LoVo (cell line): Measurements from ENCODE around the gene PDE6C.
A peak's percentile ranks its signal among the peaks of the same experiment; 100 is the strongest.

Experiments used
- DNase-seq: peaks from one replicate; pipeline ENCODE4 v3.0.0-alpha.2; 2016; ENCODE audit warnings: low spot score

Gene PDE6C

GRCh38 chr10:93702210-93703001, 90.1 kb downstream of the PDE6C start, which contains the start of gene FRA10AC1:
FRA10AC1 (minus strand) TSS chr10:93702592; CDS start chr10:93700106, 2,486 bp downstream.
- DNase-seq, result peak; percentile 76

DNA sequence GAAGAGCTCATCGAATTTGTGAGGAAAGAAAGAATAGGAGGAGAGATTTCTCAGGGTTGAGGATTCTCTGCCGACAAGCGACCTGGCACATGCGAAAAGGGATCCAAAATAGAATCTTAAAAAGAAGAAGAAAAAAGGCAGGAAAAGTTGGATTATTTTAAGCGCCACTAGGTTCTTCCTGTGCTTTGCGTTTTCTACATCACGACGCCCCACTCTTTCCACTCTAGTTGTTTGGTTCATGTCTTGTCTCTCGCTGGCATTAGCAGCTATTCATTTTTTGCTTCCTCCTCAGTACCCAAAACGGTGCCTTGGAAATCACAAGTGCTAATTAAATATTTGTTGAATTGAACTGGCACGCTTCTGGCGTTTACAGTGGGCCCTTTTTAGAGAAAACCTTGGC, 90.7 kb downstream of the PDE6C start:
- no peak for DNase-seq

- no peak for DNase-seq
Observed at GRCh38 chr10:93703841-93704240, 91.5 kb downstream of the PDE6C start.

- DNase-seq, result no peak
Observed at GRCh38 chr10:93704451-93704850, 92.1 kb downstream of the PDE6C start.

- no peak for DNase-seq
Observed at GRCh38 chr10:93707623-93708022, 95.3 kb downstream of the PDE6C start.

DNA sequence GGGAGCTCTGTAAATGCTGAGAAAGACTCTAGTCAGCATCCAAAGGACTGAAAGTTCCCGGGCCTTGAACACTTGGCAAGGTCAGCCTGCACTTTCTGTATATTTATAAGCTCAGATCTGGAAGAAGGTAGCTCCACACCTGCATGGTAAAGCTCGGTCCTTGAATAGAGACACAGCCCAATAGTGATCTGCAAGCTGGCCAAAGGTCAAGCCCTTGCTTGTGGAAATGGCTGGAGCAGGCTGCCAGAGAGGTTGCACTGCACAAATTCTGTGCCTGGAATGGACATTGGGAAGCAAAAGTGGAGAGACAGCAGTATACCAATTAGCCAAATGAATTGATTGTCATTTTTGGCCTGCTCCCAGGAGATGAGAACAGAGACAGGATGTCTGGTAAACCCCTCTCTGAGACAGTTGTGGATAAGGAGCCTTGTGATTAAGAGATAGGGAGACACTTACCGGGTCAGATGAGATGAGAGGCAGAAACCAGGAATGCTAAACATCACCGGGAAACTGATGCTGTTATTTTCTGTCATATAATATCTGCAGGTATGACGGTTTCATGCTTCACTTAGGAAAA, 98.1 kb downstream of the PDE6C start:
- DNase-seq, result no peak

DNA sequence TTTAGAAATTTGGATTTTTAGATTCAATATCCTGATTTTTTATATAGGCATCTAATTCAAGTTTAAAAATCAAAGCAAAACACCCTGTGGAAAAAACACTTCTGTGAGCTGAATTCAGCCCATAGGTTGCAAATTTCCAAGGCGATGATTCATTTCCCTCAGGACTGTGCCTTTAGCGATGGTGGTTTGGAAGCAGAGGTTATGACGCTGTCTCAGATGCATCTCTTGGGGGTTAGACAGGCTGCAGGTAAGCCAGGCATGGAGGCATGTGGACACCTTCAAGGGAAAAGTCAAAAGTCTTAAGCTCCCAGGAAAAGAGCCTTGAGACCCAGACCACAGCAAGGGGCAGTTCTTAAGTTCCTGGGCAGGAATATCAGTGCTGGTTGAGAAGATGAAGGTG, 99.6 kb downstream of the PDE6C start:
- DNase-seq, result no peak

DNA sequence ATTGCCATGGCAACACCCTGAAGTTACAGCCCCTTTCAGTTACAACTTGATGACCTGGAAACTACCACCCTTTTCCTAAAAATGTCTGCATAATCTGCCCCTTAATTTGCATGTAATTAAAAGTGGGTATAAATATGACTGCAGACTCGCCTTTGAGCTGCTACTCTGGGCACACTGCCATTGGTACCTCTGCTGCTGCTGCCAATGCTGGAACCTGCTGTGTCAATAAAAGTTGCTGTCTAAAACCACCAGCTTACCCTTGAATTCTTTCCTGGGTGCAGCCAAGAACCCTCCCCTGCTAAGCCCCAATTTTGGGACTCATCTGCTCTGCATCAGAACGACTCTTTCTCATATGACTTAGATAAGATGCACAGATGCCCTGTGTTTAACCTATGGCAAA, 100.3 kb downstream of the PDE6C start:
- no peak for DNase-seq

DNA sequence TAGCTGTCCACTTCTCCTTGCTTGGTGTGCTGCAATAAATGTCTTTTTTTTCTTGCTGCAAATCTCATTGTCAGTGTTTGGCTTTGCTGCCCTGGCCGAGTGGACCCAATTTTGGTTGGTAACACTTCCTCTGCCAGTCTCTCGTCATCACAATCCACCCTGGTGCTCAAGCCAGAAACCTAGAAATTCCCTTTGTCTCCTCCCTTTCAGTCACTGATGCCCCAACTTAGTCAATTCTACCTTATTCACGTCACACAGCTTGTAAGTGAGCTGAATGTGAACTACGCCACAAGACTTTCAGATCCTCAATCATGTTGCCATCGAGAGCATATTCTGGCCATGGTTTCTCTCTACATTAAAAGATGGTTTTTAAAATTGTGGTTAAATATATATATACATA, 103.0 kb downstream of the PDE6C start:
- DNase-seq, result no peak
